GM19455 (cell line): Measurements from ENCODE around the gene DNAJC16.

ENCODE experiments used
- ATAC-seq: cut with Tn5 transposase; IDR thresholded peaks from one replicate; pipeline ENCODE4 v1.9.1; 2021; ENCODE audit not compliant: unreplicated experiment

DNAJC16 gene

DNA sequence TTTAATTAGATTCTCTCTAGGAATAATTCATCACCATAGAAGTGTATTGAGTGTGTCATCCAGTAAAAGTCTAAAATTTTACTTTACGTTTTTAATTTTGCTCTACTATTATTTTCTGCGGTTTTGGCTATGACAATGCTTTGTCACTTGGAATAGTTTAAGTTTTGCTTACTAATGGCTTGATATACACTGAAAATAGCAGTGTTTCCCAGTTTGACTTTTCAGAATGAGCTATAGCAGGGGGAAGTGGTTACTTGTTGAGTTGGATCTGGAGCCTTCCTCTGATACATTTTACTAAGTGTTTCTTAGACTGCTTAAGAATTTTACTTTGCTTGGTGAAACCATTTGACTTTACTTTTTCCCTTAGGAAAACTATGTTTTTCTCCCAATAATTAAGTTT, 5.0 kb downstream of the DNAJC16 start:
- no peak for ATAC-seq

DNA sequence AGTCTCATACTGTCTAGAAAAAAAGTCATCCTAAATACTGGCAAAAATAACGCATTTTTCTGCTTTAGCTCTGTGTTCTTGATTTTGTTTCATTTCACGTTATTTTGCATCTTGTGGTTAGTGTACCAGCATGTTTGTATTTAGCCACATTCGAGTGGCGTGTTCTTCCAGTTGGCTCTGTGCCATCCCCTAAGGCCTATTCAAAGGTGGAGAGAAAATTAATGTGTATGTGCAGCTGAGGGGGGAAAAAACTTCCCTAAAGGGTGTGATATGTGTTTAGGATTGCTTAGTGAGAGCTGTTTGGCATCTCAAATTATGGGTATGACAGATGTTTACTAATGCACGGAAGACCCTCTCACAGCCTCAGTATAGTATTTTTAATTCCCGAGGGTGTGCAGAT, 12.1 kb downstream of the DNAJC16 start:
- ATAC-seq: no peak

DNA sequence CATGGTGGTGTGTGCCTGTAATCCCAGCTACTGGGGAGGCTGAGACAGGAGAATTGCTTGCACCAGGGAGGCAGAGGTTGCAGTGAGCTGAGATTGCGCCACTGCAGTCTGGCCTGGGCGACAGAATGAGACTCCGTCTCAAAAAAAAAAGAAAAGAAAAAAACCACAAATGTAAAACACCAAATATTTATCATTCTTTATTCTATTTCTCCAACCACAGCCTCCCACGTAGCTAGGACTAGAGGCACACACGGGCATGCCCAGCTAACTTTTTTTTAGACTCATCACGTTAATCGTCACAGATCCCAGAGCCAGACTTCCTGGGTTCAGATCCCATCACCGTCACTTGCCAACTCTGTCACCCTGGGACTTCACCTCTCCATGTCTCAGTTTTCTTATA, 13.5 kb downstream of the DNAJC16 start:
- ATAC-seq: no peak

DNA sequence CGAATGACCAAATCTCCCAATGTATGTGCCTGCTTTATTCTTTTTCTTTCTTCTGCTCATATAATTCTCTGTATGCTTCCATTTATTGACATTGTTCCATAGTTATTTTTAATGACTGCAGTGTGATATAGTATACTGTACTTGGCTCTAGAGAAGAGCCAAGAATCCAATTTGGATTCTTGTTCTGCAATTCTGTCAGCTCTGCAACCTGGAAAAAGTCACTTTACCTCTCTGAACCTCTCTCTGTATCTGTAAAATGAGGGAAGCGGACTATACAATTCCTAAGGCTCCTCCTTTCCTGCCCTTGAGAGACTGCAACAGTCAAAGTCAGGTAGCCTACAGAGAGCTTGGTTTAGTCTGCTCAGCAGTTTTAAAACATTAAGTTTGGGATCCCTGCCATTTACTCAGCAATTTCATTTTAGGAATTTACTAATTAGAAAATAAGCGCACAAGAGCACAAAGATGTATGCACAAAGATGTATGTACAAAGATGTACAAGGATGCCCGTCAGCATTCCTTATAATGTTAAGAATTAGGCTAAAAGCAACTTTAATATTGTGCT, 14.7 kb downstream of the DNAJC16 start:
- ATAC-seq: no peak

DNA sequence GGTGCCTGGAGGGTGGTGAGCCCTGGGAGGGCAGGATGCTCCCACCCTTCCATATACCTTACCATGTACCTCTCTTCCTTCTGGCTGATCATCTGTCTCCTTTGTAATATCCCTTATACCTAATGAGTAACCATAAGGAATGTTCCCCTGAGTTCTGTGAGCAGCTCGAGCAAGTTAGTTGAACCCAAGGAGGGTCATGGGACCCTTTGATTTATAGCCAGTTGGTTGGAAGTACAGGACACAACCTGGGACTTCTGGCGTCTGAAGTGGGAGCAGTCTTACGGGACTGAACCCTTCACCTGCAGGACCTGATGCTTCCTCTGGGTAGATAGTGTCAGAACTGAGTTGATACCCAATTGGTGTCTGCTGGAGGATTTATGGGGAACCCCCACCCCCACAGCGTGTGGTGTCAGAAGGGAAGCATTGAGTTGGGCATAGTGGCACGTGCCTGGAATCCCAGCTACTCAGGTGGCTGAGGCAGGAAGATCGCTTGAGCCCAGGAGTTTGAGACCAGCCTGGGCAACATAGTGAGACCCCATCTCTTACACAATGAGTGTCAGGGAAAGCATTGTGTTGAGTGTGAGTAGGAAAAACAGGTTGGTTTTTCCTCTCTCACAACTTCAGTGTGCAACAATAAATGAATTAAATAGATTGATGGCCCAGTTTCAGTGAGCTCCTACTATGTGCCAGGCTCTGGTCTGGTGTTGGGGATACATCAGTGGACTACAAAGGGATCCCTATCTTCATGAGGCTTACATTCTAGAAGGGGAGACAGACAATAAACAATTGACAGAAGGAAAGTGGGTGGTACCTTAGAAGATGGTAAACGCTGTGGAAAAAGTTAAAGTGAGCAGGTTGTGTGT, 16.0 kb downstream of the DNAJC16 start:
- no peak for ATAC-seq

DNA sequence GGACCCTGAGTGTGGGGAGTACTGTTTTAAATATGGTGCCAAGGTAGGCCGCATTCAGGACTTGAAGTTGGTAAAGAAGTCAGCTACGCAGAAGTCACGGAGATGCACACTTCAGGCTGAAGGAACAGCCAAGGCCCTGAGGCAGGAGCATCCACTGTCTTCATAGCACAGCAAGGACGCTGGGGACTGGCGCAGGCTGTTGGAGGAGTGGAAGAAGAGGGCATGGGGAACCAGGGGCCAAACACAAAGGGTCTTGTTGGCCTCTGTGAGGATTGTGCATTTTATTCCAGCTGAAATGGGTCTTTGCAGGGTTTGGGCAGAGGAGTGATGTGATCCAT, 16.6 kb downstream of the DNAJC16 start:
- ATAC-seq: no peak

DNA sequence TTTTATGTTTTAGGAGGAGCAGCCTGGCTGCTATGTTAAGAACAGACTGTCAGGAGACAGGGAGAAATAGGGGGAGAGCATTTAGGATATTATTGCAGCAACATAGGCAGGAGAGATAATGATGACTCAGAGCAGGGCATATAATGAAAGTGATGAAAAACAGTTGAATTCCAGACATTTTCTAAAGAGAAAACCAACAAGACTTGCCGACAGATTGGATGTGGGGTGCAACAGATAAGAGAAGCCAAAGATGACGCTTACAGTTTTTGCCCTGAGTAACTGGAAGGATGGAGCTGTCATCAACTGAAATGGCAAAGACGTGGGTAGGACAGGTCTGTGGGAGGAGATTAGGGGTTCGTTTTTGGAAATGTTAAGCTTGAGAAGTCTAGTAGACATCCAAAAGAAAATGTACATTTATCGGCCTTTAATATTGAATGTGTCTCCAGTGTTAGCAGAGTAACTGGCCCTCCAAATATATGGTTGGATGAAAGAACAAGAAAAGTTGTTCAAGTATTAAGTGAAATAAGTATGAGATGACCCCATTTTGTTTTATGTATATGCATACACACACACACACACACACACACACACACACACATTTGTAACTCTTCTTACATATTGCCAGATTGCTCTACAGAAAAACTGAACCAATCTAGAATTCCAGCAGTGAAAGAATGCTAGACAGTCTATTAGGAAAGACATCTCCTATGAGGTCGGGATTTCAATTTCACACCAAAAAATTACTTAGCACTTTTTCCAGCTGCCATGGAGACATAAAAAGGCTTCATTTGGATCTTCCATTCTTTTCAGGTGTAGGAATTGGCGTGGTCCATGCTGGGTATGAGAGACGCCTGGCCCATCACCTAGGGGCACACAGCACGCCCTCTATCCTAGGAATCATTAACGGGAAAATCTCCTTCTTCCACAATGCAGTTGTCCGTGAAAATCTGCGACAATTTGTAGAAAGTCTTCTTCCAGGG, 17.2 kb downstream of the DNAJC16 start:
- ATAC-seq: no peak

DNA sequence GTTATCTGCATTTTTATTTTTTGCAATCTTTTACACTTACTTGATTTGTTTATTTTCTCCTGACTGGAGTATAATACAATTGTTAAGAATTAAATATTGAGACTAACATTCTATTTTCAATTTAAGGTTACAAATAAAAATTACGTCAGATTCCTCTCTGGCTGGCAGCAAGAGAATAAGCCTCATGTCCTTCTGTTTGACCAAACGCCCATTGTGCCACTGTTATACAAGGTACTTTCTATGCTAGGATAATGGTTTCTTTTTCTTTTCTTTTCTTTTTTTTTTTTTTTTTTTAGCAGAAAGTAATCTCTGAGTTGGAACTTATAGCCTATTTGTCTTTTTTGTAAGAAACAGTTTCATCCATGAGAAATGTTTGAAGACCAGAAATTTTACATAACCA, 20.0 kb downstream of the DNAJC16 start:
- no peak for ATAC-seq

DNA sequence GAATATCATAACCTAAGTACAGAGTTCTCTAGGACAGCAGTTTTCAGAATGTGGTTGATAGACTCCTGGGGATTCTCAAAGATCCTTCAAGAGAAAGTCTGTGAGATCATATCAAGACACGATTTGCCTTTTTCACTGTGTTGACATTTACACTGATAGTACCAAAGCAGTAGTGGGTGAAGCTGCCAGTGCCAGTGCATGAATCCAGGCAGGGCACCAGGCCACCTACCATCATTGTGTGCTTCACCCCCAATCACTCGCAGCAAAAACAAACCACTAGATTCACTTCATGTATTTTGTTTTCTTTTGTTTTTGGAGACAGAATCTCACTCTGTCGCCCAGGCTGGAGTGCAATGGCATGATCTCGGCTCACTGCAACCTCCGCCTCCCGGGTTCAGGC, 23.9 kb downstream of the DNAJC16 start:
- no peak for ATAC-seq

DNA sequence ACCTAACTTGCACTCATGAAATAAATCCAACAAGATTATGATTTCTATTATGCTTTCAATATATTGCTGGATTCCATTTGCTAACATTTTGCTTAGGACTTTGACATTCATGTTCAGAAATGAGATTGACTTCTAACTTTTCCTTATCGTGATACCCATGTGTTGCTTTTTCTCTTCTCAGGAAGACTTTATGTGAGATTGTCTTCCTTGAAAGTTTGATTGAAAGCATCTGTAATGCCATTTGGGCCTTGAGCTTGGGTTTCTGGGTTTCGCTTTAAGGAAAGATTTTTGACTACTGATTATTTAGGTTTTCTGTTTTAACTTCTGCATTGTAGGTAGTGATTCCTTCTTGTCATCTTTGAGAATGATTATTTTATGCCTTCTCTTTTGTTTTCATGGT, 30.4 kb downstream of the DNAJC16 start:
- ATAC-seq: no peak

DNA sequence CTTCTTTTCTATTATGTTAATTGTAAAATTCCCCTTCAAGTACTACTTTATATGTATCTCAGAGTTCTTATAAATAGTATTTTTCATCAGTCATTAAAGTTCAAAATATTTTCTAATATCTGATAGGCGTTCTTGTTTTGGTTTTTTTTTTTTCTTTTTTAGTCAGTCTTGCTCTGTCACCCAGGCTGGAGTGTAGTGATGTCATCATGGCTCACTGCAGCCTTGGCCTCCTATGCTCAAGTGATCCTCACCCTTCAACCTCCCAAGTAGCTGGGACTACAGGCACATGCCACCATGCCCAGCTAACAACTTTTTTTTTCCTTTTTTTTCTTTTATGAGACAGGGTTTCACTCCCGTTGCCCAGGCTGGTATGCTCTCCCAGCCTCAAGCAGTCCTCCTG, 30.9 kb downstream of the DNAJC16 start:
- ATAC-seq: no peak

DNA sequence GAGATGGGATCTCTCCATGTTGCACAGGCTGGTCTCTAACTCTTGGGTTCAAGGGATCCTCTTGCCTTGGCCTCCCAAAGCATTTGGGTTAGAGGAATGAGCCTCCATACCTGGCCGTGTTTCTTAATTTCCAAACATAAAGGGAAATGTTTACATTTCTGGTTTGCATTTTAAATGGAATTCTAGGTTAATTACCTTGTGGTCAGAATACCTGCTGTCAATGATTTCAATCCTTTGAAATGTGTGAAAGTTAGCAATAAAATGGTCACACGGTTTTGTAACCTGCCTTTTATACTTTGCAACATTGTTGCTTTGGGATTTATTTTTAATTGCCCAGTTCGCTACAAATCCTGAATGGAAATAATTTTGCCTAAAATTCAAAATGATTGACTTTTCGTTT, 31.9 kb downstream of the DNAJC16 start:
- no peak for ATAC-seq

DNA sequence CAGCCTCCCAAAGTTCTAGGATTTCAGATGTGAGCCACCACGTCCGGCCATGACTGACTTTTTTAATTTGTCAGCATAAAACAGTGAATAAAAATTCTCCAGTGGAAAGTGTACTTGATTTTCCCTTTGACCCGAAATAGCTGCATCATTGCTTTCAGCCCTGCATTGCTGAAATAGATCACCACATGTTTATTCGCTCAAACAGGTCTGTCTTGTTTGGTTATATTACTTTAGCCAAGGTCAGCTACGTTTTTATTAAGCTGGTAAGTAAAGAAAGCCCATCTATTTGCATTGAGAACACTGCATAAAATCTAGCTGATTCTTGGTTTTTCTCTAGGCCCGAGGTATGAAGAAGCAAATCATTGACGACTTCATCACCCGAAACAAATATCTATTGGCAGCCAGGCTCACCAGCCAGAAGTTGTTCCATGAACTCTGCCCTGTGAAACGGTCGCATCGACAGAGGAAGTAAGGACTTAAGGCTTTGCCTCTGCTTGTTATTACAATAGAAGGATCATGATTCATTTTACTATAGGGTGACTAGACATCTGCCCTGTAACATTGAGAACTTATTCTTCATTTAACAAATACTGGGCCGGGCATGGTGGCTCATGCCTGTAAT, 32.7 kb downstream of the DNAJC16 start:
- ATAC-seq: no peak

DNA sequence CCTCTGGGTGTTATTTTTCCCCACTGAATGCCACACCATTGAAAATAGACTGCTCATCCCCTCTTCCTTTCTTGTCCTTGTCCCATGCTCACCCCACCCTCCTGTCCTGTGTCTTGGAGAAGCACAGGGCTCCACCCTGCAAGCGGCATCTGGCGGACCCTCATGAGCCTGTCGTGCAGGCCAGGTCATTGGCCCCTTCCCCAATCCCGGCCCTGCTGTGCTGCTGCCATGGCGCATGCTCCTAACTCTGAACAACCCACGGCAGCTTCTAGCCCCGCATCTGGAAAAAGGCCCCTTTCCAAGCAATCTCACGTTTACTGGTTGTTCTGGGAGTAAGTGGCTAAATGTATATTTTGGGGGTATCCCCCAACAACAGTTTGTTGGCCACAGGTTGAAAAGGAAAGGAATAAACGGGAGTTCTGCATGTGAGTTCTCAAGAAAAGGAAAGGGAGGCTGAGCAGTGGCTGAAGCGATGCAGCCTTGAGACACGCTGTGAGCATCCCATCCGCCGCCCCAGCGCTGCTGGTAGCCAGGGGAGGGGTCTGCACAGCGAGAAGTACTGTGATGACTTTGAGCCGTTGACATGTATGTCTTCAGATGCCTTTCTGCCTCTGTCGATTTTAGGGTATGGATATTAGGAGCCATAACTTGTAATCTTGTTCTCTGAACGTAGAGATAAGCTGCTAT, 41.9 kb downstream of the DNAJC16 start:
- no peak for ATAC-seq

DNA sequence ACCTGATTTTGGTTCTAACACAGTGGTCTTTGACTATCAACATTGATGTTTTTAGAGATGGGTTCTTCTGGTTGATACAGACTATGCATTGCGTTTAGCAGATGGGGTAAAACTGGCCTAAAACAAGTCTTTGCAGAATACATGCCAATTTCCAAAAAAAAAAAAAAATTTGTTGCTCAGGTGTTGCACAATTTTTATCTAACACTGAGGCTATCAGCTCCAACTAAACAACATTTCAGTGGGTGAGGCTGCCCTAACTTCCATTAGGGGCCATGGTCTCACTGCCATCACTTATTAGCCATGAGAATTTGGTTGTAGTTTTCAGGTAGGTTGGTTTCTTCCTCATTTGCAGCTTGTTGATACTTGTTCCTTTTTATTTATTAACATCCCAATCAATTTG, 44.2 kb downstream of the DNAJC16 start:
- no peak for ATAC-seq

DNA sequence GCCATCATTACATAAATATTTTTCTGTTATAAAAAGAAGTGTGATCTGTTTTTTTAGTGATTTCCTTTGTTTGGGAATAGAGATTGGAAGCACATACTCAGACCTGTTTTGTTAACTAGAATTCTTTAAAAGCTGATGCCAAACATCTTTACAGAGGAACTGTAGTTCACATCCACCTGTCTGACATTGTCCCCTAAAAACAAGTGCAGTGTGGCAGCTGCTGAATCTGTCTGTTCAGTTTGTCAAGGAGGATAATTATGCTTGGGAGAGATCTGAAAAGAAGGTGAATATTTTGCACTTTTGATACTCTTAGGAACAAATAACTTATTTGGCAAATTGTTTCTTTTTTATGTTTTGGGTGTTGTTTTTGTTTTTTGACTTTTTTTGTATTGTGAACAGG, 44.6 kb downstream of the DNAJC16 start:
- ATAC-seq: no peak

DNA sequence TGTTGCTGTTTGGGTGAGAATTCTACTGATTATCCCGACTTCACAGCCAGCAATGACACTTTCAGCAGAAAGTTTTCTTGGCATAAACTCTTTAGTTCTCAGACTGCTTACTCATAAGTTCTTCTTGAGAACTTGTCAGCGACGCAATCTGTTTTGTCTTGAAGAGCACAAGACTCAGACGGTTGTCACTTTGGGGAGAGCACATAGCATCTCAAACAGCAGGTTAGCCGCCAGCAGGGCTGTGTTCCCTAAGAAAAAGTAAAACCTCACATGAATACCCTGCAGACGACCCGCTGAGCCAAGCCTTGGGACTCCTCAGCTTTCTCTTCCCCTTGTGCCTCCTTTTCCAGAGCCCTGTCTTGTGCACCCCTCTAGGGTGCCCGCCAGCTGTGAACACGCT, 46.8 kb downstream of the DNAJC16 start:
- no peak for ATAC-seq

DNA sequence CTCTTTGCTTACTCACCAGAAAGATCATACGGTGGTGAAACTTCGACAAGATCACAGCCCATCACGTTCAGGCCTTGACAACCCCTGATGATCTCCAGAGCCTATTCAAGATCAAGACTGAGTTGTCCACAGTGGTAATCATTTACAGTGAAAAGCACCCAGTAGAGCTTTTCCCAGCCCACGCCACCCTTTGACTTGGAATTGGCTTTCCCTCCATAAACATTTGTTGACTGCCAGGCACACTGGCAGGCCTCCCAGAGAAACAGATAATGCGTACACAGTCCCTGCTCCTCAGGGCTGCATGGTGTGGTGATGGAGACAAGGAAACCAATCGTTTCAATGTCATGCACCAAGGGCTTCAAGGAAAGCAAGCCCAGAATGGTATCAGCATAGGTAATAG, 48.1 kb downstream of the DNAJC16 start:
- no peak for ATAC-seq

DNA sequence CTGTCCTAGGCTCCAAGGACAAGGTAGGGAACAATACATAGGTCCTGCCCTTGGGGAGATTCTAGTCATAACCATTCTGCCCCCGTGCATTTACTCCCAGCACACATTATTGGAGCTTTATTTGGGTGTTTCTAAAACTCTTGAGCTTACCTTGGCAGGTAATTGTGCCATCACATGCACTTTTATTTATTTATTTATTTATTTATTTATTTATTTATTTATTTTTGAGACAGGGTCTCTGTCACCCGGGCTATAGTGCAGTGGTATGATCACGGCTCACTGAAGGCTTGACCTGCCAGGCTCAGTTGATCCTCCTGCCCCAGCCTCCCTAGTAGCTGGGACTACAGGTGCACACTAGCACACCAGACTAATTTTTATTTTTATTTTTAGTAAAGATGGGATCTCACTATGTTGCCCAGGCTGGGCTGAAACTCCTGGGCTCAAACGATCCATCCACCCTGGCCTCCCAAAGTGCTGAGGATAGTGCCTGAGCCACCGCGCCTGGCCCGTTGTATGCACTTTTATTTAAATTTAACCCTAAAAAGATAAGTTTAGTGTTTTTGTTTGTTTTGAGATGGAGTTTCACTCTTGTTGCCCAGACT, 49.0 kb downstream of the DNAJC16 start:
- no peak for ATAC-seq

DNA sequence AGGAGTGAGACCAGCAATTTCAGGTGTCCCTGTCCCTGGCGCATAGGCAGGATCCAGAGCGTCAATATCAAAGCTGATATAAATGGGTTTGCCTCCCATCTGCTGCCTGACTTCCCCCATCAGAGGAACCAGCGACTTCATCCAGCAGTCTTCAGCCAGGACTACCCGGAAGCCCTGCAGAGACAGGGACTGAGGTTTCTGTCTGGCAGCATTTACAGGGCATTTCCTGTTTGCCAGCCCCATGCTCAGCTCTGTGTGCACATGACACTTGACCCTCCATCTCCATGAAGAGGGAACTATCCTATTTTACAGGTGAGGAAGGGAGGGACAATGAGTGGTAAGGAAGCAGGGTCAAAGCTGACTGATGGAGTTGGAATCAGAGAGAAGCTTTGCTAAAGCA, 51.0 kb downstream of the DNAJC16 start:
- ATAC-seq: no peak
